GM12801 (cell line): ENCODE measurements around the gene ASB10.

Experiments
- TF ChIP-seq, protein P1 (sequence below): IDR thresholded peaks from one replicate; pipeline ENCODE4 v1.5.1; 2011; ENCODE audit warnings: control low read depth; ENCODE audit not compliant: insufficient read length; ENCODE audit errors: extremely low read depth

Gene ASB10

DNA sequence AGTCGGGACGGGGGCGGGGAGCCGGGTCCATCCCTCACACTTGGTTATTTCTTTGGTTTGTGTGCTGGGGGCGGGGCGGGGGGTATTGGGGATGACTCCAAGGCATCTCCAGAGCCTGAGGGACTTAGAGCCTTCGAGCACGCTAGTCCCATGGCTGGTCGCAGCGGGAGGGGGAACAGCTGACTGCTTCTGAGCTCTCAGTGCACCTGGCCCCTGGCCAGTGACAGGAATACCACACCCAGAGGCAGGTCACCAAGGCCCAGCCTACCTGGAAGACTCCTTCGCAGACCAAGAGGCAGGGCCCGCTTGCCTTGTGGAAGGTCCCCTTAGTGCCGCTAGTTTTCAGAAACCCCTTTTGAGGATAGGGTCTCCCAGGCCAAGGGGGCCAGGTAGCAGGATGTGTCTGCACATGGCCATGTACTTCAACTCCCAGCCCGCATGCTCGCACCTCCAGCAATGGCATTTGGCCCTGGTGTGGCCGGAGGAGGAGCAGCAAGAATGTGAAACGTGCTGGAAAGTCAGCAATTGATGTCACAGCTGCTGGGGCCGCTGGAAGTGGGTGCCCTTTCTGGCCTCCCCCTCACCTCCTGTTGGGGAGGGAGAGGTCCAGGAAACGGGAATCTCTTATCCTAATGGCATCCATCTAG, 60.4 kb downstream of the ASB10 start:
- TF ChIP-seq, protein P1, sequence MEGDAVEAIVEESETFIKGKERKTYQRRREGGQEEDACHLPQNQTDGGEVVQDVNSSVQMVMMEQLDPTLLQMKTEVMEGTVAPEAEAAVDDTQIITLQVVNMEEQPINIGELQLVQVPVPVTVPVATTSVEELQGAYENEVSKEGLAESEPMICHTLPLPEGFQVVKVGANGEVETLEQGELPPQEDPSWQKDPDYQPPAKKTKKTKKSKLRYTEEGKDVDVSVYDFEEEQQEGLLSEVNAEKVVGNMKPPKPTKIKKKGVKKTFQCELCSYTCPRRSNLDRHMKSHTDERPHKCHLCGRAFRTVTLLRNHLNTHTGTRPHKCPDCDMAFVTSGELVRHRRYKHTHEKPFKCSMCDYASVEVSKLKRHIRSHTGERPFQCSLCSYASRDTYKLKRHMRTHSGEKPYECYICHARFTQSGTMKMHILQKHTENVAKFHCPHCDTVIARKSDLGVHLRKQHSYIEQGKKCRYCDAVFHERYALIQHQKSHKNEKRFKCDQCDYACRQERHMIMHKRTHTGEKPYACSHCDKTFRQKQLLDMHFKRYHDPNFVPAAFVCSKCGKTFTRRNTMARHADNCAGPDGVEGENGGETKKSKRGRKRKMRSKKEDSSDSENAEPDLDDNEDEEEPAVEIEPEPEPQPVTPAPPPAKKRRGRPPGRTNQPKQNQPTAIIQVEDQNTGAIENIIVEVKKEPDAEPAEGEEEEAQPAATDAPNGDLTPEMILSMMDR: no peak

DNA sequence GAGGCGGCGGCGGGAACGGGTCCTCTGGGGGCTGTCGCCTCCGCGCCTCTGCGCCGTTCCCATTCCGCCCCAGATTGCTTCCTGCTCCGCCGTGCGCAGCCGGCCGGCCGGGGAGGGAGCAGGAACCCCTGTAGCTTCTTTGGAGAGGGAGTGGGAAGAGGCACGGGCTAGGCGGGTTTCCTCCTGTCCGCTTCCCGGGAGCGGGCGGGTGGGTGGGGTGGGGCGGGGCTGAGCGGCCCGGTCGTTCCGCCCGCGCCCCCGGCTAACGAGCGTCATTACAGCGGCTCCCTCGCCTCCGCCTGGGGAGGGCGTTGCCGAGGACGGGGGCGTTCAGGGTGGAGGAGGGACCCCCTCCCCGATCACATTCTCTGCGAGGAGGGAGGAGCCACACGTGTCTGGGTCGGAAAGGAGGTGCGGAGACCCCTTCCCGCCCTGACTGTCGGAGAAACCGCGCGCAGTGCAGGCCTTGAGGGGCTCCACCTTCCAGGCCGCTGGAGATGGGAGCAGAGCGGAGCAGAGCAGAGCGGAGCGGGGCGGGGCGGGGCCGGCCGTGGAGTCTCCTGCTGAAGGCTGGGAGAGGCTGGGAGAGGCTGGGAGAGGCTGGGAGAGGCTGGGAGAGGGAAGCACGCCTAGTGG, 61.1 kb downstream of the ASB10 start:
- TF ChIP-seq, protein P1: no peak
